Measurements from ENCODE around the gene KIAA1191.

GRCh38 chr5:176350416-176350815 lies 11.1 kb downstream of the KIAA1191 start:
- TF ChIP-seq, protein P1, sequence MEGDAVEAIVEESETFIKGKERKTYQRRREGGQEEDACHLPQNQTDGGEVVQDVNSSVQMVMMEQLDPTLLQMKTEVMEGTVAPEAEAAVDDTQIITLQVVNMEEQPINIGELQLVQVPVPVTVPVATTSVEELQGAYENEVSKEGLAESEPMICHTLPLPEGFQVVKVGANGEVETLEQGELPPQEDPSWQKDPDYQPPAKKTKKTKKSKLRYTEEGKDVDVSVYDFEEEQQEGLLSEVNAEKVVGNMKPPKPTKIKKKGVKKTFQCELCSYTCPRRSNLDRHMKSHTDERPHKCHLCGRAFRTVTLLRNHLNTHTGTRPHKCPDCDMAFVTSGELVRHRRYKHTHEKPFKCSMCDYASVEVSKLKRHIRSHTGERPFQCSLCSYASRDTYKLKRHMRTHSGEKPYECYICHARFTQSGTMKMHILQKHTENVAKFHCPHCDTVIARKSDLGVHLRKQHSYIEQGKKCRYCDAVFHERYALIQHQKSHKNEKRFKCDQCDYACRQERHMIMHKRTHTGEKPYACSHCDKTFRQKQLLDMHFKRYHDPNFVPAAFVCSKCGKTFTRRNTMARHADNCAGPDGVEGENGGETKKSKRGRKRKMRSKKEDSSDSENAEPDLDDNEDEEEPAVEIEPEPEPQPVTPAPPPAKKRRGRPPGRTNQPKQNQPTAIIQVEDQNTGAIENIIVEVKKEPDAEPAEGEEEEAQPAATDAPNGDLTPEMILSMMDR (conservative IDR thresholded peaks at IDR 0.05; ENCODE audit: low read depth, low read length) = no peak
- TF ChIP-seq POLR2A (IDR thresholded peaks at IDR 0.05; ENCODE audit: low read depth, low read length) = no peak
- no peak for TF ChIP-seq RCOR1 (IDR thresholded peaks at IDR 0.05; ENCODE audit: insufficient replicate concordance, low read length)
- no peak for TF ChIP-seq CHD1 (IDR thresholded peaks at IDR 0.05; ENCODE audit: low read depth, low read length)
- no peak for TF ChIP-seq CEBPB (IDR thresholded peaks at IDR 0.05; ENCODE audit: low read depth, low read length)
- TF ChIP-seq BHLHE40 (IDR thresholded peaks at IDR 0.05; ENCODE audit: low read depth, low read length) = no peak
- TF ChIP-seq, protein P2, sequence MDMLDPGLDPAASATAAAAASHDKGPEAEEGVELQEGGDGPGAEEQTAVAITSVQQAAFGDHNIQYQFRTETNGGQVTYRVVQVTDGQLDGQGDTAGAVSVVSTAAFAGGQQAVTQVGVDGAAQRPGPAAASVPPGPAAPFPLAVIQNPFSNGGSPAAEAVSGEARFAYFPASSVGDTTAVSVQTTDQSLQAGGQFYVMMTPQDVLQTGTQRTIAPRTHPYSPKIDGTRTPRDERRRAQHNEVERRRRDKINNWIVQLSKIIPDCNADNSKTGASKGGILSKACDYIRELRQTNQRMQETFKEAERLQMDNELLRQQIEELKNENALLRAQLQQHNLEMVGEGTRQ (IDR thresholded peaks at IDR 0.05; ENCODE audit: low read depth, low read length) = no peak
- no peak for TF ChIP-seq MAFK (IDR thresholded peaks at IDR 0.05; ENCODE audit: low read depth, low read length)
- TF ChIP-seq SMC3 (IDR thresholded peaks at IDR 0.05; ENCODE audit: low read depth, low read length) = no peak
- no peak for TF ChIP-seq RFX5 (IDR thresholded peaks at IDR 0.05; ENCODE audit: low read depth, low read length)
- TF ChIP-seq MAZ (IDR thresholded peaks at IDR 0.05; ENCODE audit: borderline replicate concordance, low read depth, low read length) = no peak
- no peak for TF ChIP-seq RAD21 (IDR thresholded peaks at IDR 0.05; ENCODE audit: low read length)
- no peak for TF ChIP-seq MXI1 (IDR thresholded peaks at IDR 0.05; ENCODE audit: borderline replicate concordance, low read depth, low read length)

Measured in IMR-90 (cell line).